ENCODE measurements around the gene ACRBP. TPM values are rescaled to one million over a fixed set of nuclear protein-coding genes. Genes with fewer than 3 reads are reported as not detected.

ACRBP gene
- polyA plus RNA-seq (2013, experiment 1 of 2): 0.60 TPM
- 1.1 TPM for polyA plus RNA-seq (2013, experiment 2 of 2)

DNA sequence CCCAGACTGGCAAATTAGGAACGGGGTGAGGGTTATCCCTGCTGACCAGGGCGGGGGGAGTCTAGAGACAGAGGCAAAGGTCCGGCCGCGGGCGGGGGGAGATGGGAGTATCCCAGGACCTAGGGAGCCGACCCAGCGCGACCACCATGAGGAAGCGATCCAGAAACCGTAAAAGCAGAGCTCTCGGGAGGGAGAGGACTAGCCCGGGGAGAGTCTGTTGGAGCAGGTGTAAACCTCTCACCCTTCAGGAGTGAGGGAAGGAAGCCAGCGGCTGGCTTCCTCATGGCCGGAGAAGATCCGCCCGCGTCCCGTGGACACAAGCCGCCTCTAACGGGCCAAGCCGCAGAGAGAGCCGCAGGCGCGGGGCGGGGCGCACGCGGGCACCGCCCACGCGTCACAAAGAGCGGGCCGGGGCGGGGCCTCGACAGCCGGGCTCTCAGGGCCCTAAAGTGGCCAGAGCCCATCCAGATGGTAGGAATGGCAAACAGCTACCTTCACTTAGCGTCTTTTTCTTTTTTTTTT lies at the start of gene ACRBP:
Gene ACRBP, minus strand, starts transcription at position 350 of the 522 bp plus-strand sequence. Its CDS starts 66 bp downstream, at position 284.
- H3K36me3 ChIP-seq (ENCODE audit: insufficient read depth, low read length): peaks cover 24% of the 10 kb centered on the region
- 44% methylated on average over 38 of the region's 38 CpGs for WGBS
- no peak within 1 kb of the TSS for H3K27ac ChIP-seq (ENCODE audit: low read depth, low read length)
- peak within 1 kb of the TSS; percentile 72 for H3K4me3 ChIP-seq (ENCODE audit: low read length)
- peak within 1 kb of the TSS; percentile 72 for H3K9ac ChIP-seq (ENCODE audit: low read depth, low read length)
- peaks cover 4% of the 10 kb centered on the region; the same call in 1 of the 2 replicates for H3K27me3 ChIP-seq (ENCODE audit: insufficient read depth, low read length)
- H3K9me3 ChIP-seq (ENCODE audit: insufficient read depth, low read depth, low read length): no peaks in the 10 kb centered on the region
- no peaks in the 10 kb centered on the region for H3K4me1 ChIP-seq (ENCODE audit: insufficient read depth, low read length)

DNA sequence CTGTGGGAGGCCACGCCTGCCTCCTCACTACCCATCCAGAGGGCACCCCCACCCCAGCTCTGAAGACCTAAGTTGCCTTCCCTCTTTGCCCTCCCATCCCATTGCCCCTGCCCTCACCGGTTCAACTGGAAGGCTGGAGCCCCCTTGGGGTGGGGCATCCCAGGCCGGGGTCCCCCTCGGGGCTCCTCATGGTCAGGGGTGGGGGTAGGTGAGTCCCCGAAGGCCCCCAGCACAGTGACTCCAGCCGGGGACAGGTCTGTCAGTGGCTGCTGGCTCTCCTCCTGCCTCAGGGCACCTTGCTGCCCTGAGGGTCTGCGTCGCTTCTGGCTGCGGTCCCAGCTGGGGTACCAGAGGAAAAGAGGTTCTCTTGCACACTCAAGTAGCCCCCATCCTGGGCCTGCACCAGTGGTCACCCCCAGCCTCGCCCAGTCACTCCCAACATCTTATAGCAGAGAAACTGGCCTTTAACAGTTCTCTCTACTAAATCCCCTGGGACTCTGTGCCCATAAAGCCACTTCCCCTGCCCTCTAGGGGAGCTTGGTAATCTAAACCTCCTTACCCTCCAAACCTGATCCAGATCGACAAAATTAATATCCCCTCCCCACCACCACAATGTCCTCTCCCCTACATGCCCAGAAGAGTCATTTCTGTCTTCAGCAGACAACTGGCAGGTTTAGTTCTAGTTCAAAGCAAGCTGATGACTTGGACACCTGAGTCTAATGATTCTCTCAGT lies 48.2 kb upstream of the ACRBP start:
- H3K4me3 ChIP-seq (ENCODE audit: low read length): no peak overlapping the region
- WGBS: 88% methylated on average over 11 of the region's 11 CpGs
- H3K36me3 ChIP-seq (ENCODE audit: insufficient read depth, low read length): peaks cover 2% of the 10 kb centered on the region; the same call in 1 of the 2 replicates
- no peaks in the 10 kb centered on the region for H3K9me3 ChIP-seq (ENCODE audit: insufficient read depth, low read depth, low read length)
- H3K4me1 ChIP-seq (ENCODE audit: insufficient read depth, low read length): peaks cover 4% of the 10 kb centered on the region; the same call in 1 of the 2 replicates
- H3K9ac ChIP-seq (ENCODE audit: low read depth, low read length): no peak overlapping the region
- H3K27me3 ChIP-seq (ENCODE audit: insufficient read depth, low read length): peaks cover 7% of the 10 kb centered on the region
- no peak overlapping the region for H3K27ac ChIP-seq (ENCODE audit: low read depth, low read length)

DNA sequence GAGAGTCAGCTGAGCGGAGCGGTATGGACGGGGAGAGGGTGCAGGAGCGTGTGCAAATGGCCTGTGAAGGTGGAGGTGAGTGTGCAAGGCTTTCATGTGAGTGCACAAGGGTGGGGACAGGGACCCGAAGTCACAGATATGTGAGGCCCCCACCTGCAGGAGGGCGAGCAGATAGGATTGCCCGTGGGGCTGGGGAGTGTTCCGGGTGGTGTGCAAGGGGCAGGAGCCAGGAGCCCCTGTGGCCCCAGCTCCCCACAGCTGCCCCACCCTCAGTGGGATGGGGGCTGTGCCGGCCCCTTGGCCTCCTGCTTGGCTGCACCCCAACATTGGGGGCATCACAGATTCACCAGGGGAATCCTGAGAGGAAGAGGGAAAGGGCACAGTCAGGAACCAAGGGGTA lies 47.5 kb upstream of the ACRBP start:
- H3K27me3 ChIP-seq (ENCODE audit: insufficient read depth, low read length): peaks cover 7% of the 10 kb centered on the region
- H3K9ac ChIP-seq (ENCODE audit: low read depth, low read length): no peak overlapping the region
- 87% methylated on average over 9 of the region's 9 CpGs for WGBS
- no peak overlapping the region for H3K27ac ChIP-seq (ENCODE audit: low read depth, low read length)
- H3K4me1 ChIP-seq (ENCODE audit: insufficient read depth, low read length): peaks cover 7% of the 10 kb centered on the region; the same call in 1 of the 2 replicates
- no peak overlapping the region for H3K4me3 ChIP-seq (ENCODE audit: low read length)
- no peaks in the 10 kb centered on the region for H3K9me3 ChIP-seq (ENCODE audit: insufficient read depth, low read depth, low read length)
- H3K36me3 ChIP-seq (ENCODE audit: insufficient read depth, low read length): peaks cover 2% of the 10 kb centered on the region; the same call in 1 of the 2 replicates

DNA sequence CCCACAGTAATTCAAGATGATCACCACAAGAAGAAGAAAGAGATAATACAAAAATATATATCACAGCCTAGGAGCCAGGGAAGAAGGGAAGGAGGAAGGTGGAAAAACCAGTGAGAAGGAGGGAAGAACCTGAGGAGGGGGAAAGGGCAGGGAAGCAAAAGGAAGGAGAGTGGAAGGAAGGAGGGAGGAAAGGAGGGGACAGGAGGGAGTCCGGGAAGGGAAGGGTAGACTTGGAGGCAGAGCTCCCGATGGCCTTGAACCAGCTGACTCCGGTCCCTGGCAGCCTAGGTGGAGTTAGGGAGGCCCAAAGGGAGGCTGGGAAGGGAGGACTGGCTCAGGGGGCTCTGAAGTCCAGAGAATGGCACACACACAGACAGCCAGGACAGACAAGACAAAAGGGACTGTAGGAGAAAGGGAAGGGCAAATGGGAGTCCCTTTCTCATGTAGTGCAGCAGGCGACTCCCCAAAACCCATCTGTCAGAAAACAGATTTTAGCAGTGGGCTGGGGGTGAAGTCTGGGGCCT lies 46.7 kb upstream of the ACRBP start:
- peaks cover 2% of the 10 kb centered on the region; the same call in 1 of the 2 replicates for H3K36me3 ChIP-seq (ENCODE audit: insufficient read depth, low read length)
- H3K9me3 ChIP-seq (ENCODE audit: insufficient read depth, low read depth, low read length): no peaks in the 10 kb centered on the region
- H3K27ac ChIP-seq (ENCODE audit: low read depth, low read length): no peak overlapping the region
- H3K27me3 ChIP-seq (ENCODE audit: insufficient read depth, low read length): no peaks in the 10 kb centered on the region; the same call in 1 of the 2 replicates
- no peak overlapping the region for H3K9ac ChIP-seq (ENCODE audit: low read depth, low read length)
- WGBS: 84% methylated on average over 3 of the region's 4 CpGs
- 0 out of 2 replicates have a peak, but pooled peaks cover 3% of the 10 kb centered on the region for H3K4me1 ChIP-seq (ENCODE audit: insufficient read depth, low read length)
- no peak overlapping the region for H3K4me3 ChIP-seq (ENCODE audit: low read length)

DNA sequence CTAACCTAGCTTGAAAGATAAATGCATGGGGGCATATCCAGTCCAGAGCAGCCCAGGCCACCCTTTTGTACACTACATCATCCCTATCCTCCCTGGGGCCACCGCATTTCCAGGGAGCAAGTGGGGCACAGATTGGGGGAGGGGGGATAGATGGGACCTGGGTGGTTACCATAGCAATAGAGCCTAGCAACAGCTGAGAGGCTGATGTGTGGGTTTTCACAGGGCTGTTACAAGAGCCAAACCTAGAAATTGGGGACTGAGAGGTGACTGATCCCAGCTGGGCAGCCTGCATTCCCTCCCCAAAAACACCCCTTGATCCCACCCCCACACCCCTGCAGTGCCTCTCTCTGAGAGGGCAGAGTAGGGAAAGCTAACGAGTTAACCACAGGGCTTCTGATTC lies 45.7 kb upstream of the ACRBP start:
- H3K27me3 ChIP-seq (ENCODE audit: insufficient read depth, low read length): no peaks in the 10 kb centered on the region
- no peak overlapping the region for H3K9ac ChIP-seq (ENCODE audit: low read depth, low read length)
- peaks cover 2% of the 10 kb centered on the region; the same call in 1 of the 2 replicates for H3K36me3 ChIP-seq (ENCODE audit: insufficient read depth, low read length)
- H3K4me3 ChIP-seq (ENCODE audit: low read length): no peak overlapping the region
- H3K27ac ChIP-seq (ENCODE audit: low read depth, low read length): no peak overlapping the region
- peaks cover 7% of the 10 kb centered on the region; the same call in 1 of the 2 replicates for H3K4me1 ChIP-seq (ENCODE audit: insufficient read depth, low read length)
- no peaks in the 10 kb centered on the region for H3K9me3 ChIP-seq (ENCODE audit: insufficient read depth, low read depth, low read length)
- WGBS: 79% methylated on average over 2 of the region's 2 CpGs

DNA sequence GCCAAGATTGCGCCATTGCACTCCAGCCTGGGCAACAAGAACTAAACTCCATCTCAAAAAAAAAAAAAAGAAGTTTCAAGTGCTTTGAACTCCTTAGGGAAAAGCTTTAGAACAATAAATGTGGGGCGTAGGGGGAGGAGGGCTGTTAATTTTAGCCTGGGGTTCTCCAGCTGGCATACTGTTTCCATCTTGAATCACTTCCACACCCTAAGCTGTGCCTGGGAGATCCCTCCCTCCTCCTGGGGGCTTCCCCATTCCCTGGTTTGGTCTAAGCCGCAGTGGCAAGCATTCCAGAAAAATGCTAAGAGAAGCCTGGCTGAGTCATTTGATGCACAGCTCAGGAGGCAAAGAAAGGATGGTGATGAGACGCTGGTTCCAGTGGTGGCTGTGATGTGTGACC lies 44.2 kb upstream of the ACRBP start:
- no peaks in the 10 kb centered on the region for H3K27me3 ChIP-seq (ENCODE audit: insufficient read depth, low read length)
- H3K36me3 ChIP-seq (ENCODE audit: insufficient read depth, low read length): peaks cover 3% of the 10 kb centered on the region
- H3K9ac ChIP-seq (ENCODE audit: low read depth, low read length): no peak overlapping the region
- peaks cover 12% of the 10 kb centered on the region; the same call in 1 of the 2 replicates for H3K4me1 ChIP-seq (ENCODE audit: insufficient read depth, low read length)
- H3K4me3 ChIP-seq (ENCODE audit: low read length): no peak overlapping the region
- 80% methylated on average over 2 of the region's 4 CpGs for WGBS
- no peak overlapping the region for H3K27ac ChIP-seq (ENCODE audit: low read depth, low read length)
- no peaks in the 10 kb centered on the region for H3K9me3 ChIP-seq (ENCODE audit: insufficient read depth, low read depth, low read length)

DNA sequence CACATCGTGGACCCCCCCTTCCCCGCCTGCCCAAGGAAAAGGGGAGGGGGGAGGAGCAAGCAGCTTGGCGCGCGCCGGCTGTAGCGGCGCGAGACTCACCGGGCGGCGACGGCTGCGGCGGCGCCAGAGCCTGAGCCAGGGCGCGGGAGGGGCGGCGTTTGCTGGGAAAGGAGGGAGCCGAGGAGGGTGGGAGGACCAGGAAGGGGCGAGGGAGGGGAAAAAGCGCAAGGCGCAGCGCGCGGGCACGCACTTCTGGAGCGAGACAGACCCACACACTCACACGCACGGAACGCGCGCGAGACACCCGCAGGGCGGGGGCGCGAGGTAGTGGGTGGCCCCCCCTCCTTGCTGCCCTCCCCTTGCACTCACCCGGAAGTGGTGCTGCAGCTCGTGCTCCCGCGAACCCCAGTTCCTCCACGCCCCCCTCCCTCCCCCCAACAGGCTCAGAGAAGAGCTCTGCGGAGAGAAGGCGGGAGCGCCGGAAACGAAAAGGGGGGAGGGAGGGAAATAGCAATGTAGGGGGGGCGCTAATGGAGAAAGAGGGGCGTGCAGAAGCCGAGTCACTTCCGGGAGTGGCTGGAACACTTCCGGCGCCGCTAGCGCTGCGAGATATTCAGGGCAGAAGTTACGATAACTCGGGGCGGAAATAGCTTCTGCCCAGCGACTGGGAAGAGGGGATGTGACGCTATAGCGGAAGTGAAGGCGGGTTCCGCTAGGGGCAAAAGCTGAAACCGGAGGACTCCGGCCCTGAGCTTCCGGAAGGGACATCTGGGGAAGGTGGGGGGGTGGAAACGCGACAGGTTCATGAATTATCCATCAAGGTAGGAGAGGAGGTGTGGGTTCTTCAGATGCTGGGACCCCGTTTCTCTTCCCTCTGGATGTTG lies 42.0 kb upstream of the ACRBP start, which contains the start of gene ZNF384:
Gene ZNF384, minus strand, starts transcription at position 377 of the 884 bp plus-strand sequence. CDS start 9,855 bp downstream, outside the sequence.
- no peaks in the 10 kb centered on the region for H3K27me3 ChIP-seq (ENCODE audit: insufficient read depth, low read length)
- H3K36me3 ChIP-seq (ENCODE audit: insufficient read depth, low read length): peaks cover 13% of the 10 kb centered on the region
- H3K27ac ChIP-seq (ENCODE audit: low read depth, low read length): peak within 1 kb of the TSS; percentile 99
- peak within 1 kb of the TSS; percentile 84 for H3K4me3 ChIP-seq (ENCODE audit: low read length)
- WGBS: under 1% methylated on average over 69 of the region's 72 CpGs
- H3K9me3 ChIP-seq (ENCODE audit: insufficient read depth, low read depth, low read length): no peaks in the 10 kb centered on the region
- H3K9ac ChIP-seq (ENCODE audit: low read depth, low read length): peak within 1 kb of the TSS; percentile 97
- H3K4me1 ChIP-seq (ENCODE audit: insufficient read depth, low read length): peaks cover 12% of the 10 kb centered on the region; the same call in 1 of the 2 replicates

DNA sequence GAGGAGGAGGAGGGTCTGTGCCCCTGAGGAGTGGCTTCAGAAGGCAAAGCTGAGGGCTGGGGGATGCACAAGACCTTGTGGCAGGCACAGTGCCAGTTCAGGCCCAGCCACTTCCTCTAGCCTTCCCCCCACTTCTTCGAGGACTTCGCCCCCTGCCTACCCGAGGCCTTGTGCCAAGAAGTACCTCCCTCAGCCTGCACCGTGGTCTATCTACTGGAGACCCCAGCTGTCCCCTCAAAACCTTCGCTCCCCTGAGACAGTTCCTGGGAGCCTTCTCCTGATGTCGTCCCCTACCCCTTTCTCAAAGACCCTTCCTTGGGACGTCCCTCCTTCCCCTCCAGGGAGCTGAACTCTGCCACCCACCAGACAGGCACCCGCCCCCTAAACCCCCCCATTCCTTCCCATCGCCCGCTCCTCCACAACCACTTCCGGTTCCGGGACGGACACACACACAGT lies 41.3 kb upstream of the ACRBP start:
- H3K9ac ChIP-seq (ENCODE audit: low read depth, low read length): peak overlapping the region; percentile 97
- no peaks in the 10 kb centered on the region for H3K27me3 ChIP-seq (ENCODE audit: insufficient read depth, low read length)
- peaks cover 16% of the 10 kb centered on the region for H3K36me3 ChIP-seq (ENCODE audit: insufficient read depth, low read length)
- peak overlapping the region; percentile 84 for H3K4me3 ChIP-seq (ENCODE audit: low read length)
- H3K9me3 ChIP-seq (ENCODE audit: insufficient read depth, low read depth, low read length): no peaks in the 10 kb centered on the region
- H3K27ac ChIP-seq (ENCODE audit: low read depth, low read length): peak overlapping the region; percentile 99
- WGBS: under 1% methylated on average over 11 of the region's 13 CpGs
- peaks cover 12% of the 10 kb centered on the region; the same call in 1 of the 2 replicates for H3K4me1 ChIP-seq (ENCODE audit: insufficient read depth, low read length)

DNA sequence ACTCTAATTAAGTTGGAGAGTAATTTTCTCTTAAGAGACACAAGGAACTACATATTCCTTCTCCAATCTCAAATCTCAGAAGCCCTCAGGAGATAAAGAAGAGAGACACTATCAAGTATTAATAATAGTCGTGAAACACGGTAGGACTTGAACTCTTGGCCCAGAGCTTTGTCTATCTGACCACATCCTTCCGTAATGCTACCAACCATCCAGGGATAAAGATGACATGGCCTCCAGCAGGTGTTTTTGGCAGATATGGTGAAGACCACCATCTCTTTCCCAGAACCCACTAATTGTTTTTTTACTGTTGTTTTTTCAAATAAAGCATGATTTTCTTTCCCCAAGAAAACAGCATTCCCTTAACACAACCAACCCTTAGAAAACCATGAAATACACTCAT lies 38.6 kb upstream of the ACRBP start:
- Histone ChIP-seq H3K36me3 (ENCODE audit: insufficient read depth, low read length) (peaks cover 28% of the 10 kb centered on the region), H3K27me3 (ENCODE audit: insufficient read depth, low read length) (no peaks in the 10 kb centered on the region), H3K9ac (ENCODE audit: low read depth, low read length) (no peak overlapping the region), H3K9me3 (ENCODE audit: insufficient read depth, low read depth, low read length) (no peaks in the 10 kb centered on the region), H3K27ac (ENCODE audit: low read depth, low read length) (no peak overlapping the region), H3K4me3 (ENCODE audit: low read length) (no peak overlapping the region), H3K4me1 (ENCODE audit: insufficient read depth, low read length) (peaks cover 12% of the 10 kb centered on the region; the same call in 1 of the 2 replicates)
- WGBS: 96% methylated on average over 3 of the region's 3 CpGs

DNA sequence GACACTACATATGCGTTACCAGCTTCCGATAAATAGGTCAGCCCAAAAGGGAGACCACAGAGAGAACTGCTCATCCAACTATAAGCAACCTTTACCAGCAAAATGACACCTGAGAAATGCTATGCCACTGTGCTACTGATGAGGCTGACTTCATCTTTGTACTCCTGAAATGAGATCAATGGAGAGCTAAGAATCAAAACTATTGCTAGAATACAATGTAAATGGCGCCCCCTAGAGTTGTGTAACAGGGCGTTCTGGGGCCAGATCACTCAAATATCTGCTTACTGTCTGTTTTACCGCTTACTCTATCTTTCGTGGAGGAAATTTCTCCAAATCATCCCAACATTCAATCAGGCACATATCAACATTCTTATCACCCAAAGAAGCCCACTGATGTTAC lies 37.4 kb upstream of the ACRBP start:
- WGBS: 71% methylated on average over 6 of the region's 6 CpGs
- Histone ChIP-seq H3K9me3 (ENCODE audit: insufficient read depth, low read depth, low read length) (no peaks in the 10 kb centered on the region), H3K4me1 (ENCODE audit: insufficient read depth, low read length) (peaks cover 9% of the 10 kb centered on the region; the same call in 1 of the 2 replicates), H3K36me3 (ENCODE audit: insufficient read depth, low read length) (peaks cover 36% of the 10 kb centered on the region), H3K4me3 (ENCODE audit: low read length) (no peak overlapping the region), H3K27ac (ENCODE audit: low read depth, low read length) (no peak overlapping the region), H3K27me3 (ENCODE audit: insufficient read depth, low read length) (no peaks in the 10 kb centered on the region), H3K9ac (ENCODE audit: low read depth, low read length) (no peak overlapping the region)

Data from HUES64 (cell line).